Esophagus muscularis mucosa (tissue), 4 donors: ENCODE measurements around the gene NPLOC4. TPM values are rescaled to one million over a fixed set of nuclear protein-coding genes. Genes with fewer than 3 reads are reported as not detected.

Experiments used
- DNase-seq: peaks from one replicate; pipeline ENCODE4 v3.0.0-alpha.2; 2017; ENCODE audit errors: extremely low spot score
- H3K27ac ChIP-seq, 4 donors: fragments of 200-600 bp; sonication (generic); replicated peaks in 1 of 4; 1 replicate in 3 of 4; 2 replicates in 1 of 4; pipeline ENCODE4 v1.5.1; 2016 to 2019; ENCODE audit warnings: mild to moderate bottlenecking in 1 of 4
- H3K27me3 ChIP-seq, 4 donors: fragments of 200-600 bp; sonication (generic); one replicate each; pipeline versions ENCODE4 v1.5.1 to v1.6.0; 2016 to 2019
- H3K36me3 ChIP-seq, 4 donors: fragments of 200-600 bp; sonication (generic); one replicate each; pipeline ENCODE4 v1.5.1; 2016 to 2019
- H3K4me1 ChIP-seq, 4 donors: fragments of 200-600 bp; sonication (generic); one replicate each; pipeline ENCODE4 v1.5.1; 2016 to 2019
- H3K4me3 ChIP-seq, 4 donors: fragments of 200-600 bp; sonication (generic); 1 replicate in 2 of 4; 2 replicates in 2 of 4; pipeline ENCODE4 v1.5.1; 2016 to 2019; ENCODE audit warnings: mild to moderate bottlenecking in 4 of 4, moderate library complexity in 1 of 4
- H3K9me3 ChIP-seq, 4 donors: fragments of 200-600 bp; sonication (generic); 1 replicate in 3 of 4; 2 replicates in 1 of 4; pipeline ENCODE4 v1.5.1; 2016 to 2019
- EP300 ChIP-seq: sonication (generic); formaldehyde crosslinking; IDR thresholded peaks from one replicate; pipeline ENCODE4 v1.6.1; 2017; ENCODE audit warnings: antibody characterized with exemption
- POLR2AphosphoS5 ChIP-seq, 2 donors: sonication (generic); formaldehyde crosslinking; IDR thresholded peaks; one replicate each; pipeline ENCODE4 v1.6.1; 2017; ENCODE audit warnings: antibody characterized with exemption in 2 of 2
- WGBS: methylation state at CpG from one replicate; pipeline ENCODE4 v1.1.5; 2018; 5-methylcytosine and 5-hydroxymethylcytosine counted together
- intact Hi-C: fragments of 100-400 bp; cut with DNase I; formaldehyde crosslinking; loops from one replicate; pipeline ENCODE4 v1.15.1; 2023
- small RNA-seq, 3 donors: library from RNA; depleted of rRNA; stranded (forward); fragments of <200 nt; gene quantifications; one replicate each; pipeline ENCODE3, GENCODE V24; 2016
- total RNA-seq, 4 donors: library from RNA; depleted of rRNA; stranded (reverse); fragments of >200 nt; gene quantifications; one replicate each; pipeline versions ENCODE4 v1.1.0 to v1.2.1, GENCODE V29; 2016

The NPLOC4 gene
- total RNA-seq, 4 donors from 2014 or later, result 58.1 to 86.6 (median 65.7) TPM

- peak overlapping the region; percentile 88 to 94 (median 91) for H3K4me3 ChIP-seq
- no peak for DNase-seq
- no peaks in the 10 kb centered on the region for H3K9me3 ChIP-seq
- no peaks in the 10 kb centered on the region for H3K27me3 ChIP-seq
- no peak for TF ChIP-seq EP300
- TF ChIP-seq POLR2AphosphoS5 (IDR thresholded peaks at IDR 0.05), result peak; percentile 28 to 38
- peak overlapping the region; percentile 100 for H3K27ac ChIP-seq
- WGBS, result 53% methylated on average over 10 of the region's 10 CpGs
- peaks cover 30 to 43% (median 38%) of the 10 kb centered on the region in 4 donors for H3K36me3 ChIP-seq
- intact Hi-C loops, result no loop called here
- H3K4me1 ChIP-seq, result peaks cover 7 to 32% (median 26%) of the 10 kb centered on the region in 4 donors
These were observed 128.2 kb downstream of the NPLOC4 start for GRCh38 chr17:81508639-81509206.

Small RNA genes within 50 kb of the gene (small RNA-seq; reads per million reads assigned to genes)
- 0 reads per million in 3 donors for gene RF00019

Other genes starting within 250 kb of the NPLOC4 start
- 10 to 100 TPM; 15.9 to 38.1 (median 21.1) TPM for gene BAHCC1, start 241.7 kb downstream of the NPLOC4 start, total RNA-seq
- 1,000 to 10,000 TPM in 3 of 4 donors, 100 to 1,000 TPM in 1; 972 to 1,850 (median 1,126) TPM for gene ACTG1, start 124.3 kb downstream of the NPLOC4 start, total RNA-seq
- gene FSCN2, start 108.7 kb downstream of the NPLOC4 start, total RNA-seq, result 1 to 10 TPM; 1.2 to 2.4 (median 1.7) TPM
- gene FAAP100, start 84.8 kb downstream of the NPLOC4 start, total RNA-seq, result 10 to 100 TPM; 13.7 to 33.3 (median 18.6) TPM
- gene TSPAN10, start 84 bp upstream of the NPLOC4 start, total RNA-seq, result under 1 TPM in 2 of 4 donors, not detected in 2; 0.32 to 0.92 TPM
- under 1 TPM in 1 of 4 donors, not detected in 3; 0.98 TPM for gene PDE6G, start 19.4 kb upstream of the NPLOC4 start, total RNA-seq
- 10 to 100 TPM; 24.5 to 40.5 (median 31.1) TPM for gene OXLD1, start 29.5 kb upstream of the NPLOC4 start, total RNA-seq
- 10 to 100 TPM in 3 of 4 donors, 1 to 10 TPM in 1; 8.9 to 14.1 (median 12.6) TPM for gene CCDC137, start 29.6 kb upstream of the NPLOC4 start, total RNA-seq
- 10 to 100 TPM; 23.7 to 38.3 (median 27.3) TPM for gene ARL16, start 46.7 kb upstream of the NPLOC4 start, total RNA-seq
- gene HGS, start 46.9 kb upstream of the NPLOC4 start, total RNA-seq, result 10 to 100 TPM; 47.8 to 99.1 (median 65.5) TPM
- 10 to 100 TPM; 24.5 to 47.9 (median 39.2) TPM for gene MRPL12, start 66.3 kb upstream of the NPLOC4 start, total RNA-seq
- 1 to 10 TPM; 2.1 to 5.5 (median 4.8) TPM for gene SLC25A10, start 75.2 kb upstream of the NPLOC4 start, total RNA-seq
- under 1 TPM in 2 of 4 donors, not detected in 2; 0.17 to 0.40 TPM for gene GCGR, start 167.0 kb upstream of the NPLOC4 start, total RNA-seq
- 100 to 1,000 TPM in 3 of 4 donors, 10 to 100 TPM in 1; 83.5 to 146 (median 114) TPM for gene MCRIP1, start 196.2 kb upstream of the NPLOC4 start, total RNA-seq
- gene PPP1R27, start 197.9 kb upstream of the NPLOC4 start, total RNA-seq, result not detected
- 100 to 1,000 TPM; 269 to 334 (median 313) TPM for gene P4HB, start 223.4 kb upstream of the NPLOC4 start, total RNA-seq
- gene ARHGDIA, start 234.2 kb upstream of the NPLOC4 start, total RNA-seq, result 100 to 1,000 TPM; 115 to 229 (median 202) TPM